Measurements from ENCODE around the gene MB21D2.

MB21D2 gene

GRCh38 chr3:192929755-192930547, 12.3 kb upstream of the MB21D2 start:
- TF ChIP-seq POLR2AphosphoS5 (IDR thresholded peaks at IDR 0.05; ENCODE audit: low read depth, low read length) (no peak), SIN3A (IDR thresholded peaks at IDR 0.05; ENCODE audit: borderline replicate concordance, insufficient read depth, low read length) (no peak), FOXP2 (optimal IDR thresholded peaks at IDR 0.05; ENCODE audit: borderline replicate concordance, extremely low read depth, extremely low read length, insufficient read depth) (no peak), TAF1 (IDR thresholded peaks at IDR 0.05; ENCODE audit: borderline replicate concordance, insufficient read depth, low read length) (no peak), REST (IDR thresholded peaks at IDR 0.05; ENCODE audit: insufficient read depth in 1 of 2, low read depth in 2 of 2, low read length in 2 of 2) (no peak)

GRCh38 chr3:192929146-192929545, 11.5 kb upstream of the MB21D2 start:
- TF ChIP-seq REST (IDR thresholded peaks at IDR 0.05; ENCODE audit: insufficient read depth in 1 of 2, low read depth in 2 of 2, low read length in 2 of 2) (no peak), POLR2AphosphoS5 (IDR thresholded peaks at IDR 0.05; ENCODE audit: low read depth, low read length) (no peak), TAF1 (IDR thresholded peaks at IDR 0.05; ENCODE audit: borderline replicate concordance, insufficient read depth, low read length) (no peak), FOXP2 (optimal IDR thresholded peaks at IDR 0.05; ENCODE audit: borderline replicate concordance, extremely low read depth, extremely low read length, insufficient read depth) (no peak), SIN3A (IDR thresholded peaks at IDR 0.05; ENCODE audit: borderline replicate concordance, insufficient read depth, low read length) (no peak)

GRCh38 chr3:192928720-192929119, 11.1 kb upstream of the MB21D2 start:
- TF ChIP-seq SIN3A (IDR thresholded peaks at IDR 0.05; ENCODE audit: borderline replicate concordance, insufficient read depth, low read length) (no peak), FOXP2 (optimal IDR thresholded peaks at IDR 0.05; ENCODE audit: borderline replicate concordance, extremely low read depth, extremely low read length, insufficient read depth) (no peak), POLR2AphosphoS5 (IDR thresholded peaks at IDR 0.05; ENCODE audit: low read depth, low read length) (no peak), REST (IDR thresholded peaks at IDR 0.05; ENCODE audit: insufficient read depth in 1 of 2, low read depth in 2 of 2, low read length in 2 of 2) (no peak)

- TF ChIP-seq FOXP2 (optimal IDR thresholded peaks at IDR 0.05; ENCODE audit: borderline replicate concordance, extremely low read depth, extremely low read length, insufficient read depth), result no peak
- TF ChIP-seq TAF1 (IDR thresholded peaks at IDR 0.05; ENCODE audit: borderline replicate concordance, insufficient read depth, low read length), result no peak
Observed at GRCh38 chr3:192928016-192928415, 10.4 kb upstream of the MB21D2 start.

- no peak for TF ChIP-seq REST (IDR thresholded peaks at IDR 0.05; ENCODE audit: insufficient read depth in 1 of 2, low read depth in 2 of 2, low read length in 2 of 2)
- TF ChIP-seq SIN3A (IDR thresholded peaks at IDR 0.05; ENCODE audit: borderline replicate concordance, insufficient read depth, low read length), result no peak
- TF ChIP-seq TAF1 (IDR thresholded peaks at IDR 0.05; ENCODE audit: borderline replicate concordance, insufficient read depth, low read length), result no peak
- no peak for TF ChIP-seq FOXP2 (optimal IDR thresholded peaks at IDR 0.05; ENCODE audit: borderline replicate concordance, extremely low read depth, extremely low read length, insufficient read depth)
- no peak for TF ChIP-seq POLR2AphosphoS5 (IDR thresholded peaks at IDR 0.05; ENCODE audit: low read depth, low read length)
Observed at GRCh38 chr3:192927016-192927415, 9.4 kb upstream of the MB21D2 start.
